HUES6 (cell line): ENCODE results near the gene SNAI3.

Experiments
- H3K27ac ChIP-seq: 2 replicates; pipeline ENCODE4 v1.7.0; 2013; ENCODE audit warnings: low read depth, mild to moderate bottlenecking, low read length, inconsistent platforms
- H3K27me3 ChIP-seq: 2 replicates; pipeline ENCODE4 v1.6.1; 2013; ENCODE audit warnings: low read length; ENCODE audit not compliant: control insufficient read depth, insufficient read depth
- H3K36me3 ChIP-seq: 2 replicates; pipeline ENCODE4 v1.6.1; 2013; ENCODE audit warnings: low read length; ENCODE audit not compliant: control insufficient read depth, insufficient read depth
- H3K4me1 ChIP-seq: 2 replicates; pipeline ENCODE4 v1.6.1; 2013; ENCODE audit warnings: low read length; ENCODE audit not compliant: control insufficient read depth, insufficient read depth
- H3K4me3 ChIP-seq: 2 replicates; pipeline ENCODE4 v1.5.1; 2013; ENCODE audit warnings: low read depth, low read length
- H3K9ac ChIP-seq: one replicate; pipeline ENCODE4 v1.6.1; 2013; ENCODE audit warnings: mild to moderate bottlenecking, low read length
- H3K9me3 ChIP-seq: 2 replicates; pipeline ENCODE4 v1.6.1; 2013; ENCODE audit warnings: low read depth, low read length; ENCODE audit not compliant: control insufficient read depth, insufficient read depth

Gene SNAI3

DNA sequence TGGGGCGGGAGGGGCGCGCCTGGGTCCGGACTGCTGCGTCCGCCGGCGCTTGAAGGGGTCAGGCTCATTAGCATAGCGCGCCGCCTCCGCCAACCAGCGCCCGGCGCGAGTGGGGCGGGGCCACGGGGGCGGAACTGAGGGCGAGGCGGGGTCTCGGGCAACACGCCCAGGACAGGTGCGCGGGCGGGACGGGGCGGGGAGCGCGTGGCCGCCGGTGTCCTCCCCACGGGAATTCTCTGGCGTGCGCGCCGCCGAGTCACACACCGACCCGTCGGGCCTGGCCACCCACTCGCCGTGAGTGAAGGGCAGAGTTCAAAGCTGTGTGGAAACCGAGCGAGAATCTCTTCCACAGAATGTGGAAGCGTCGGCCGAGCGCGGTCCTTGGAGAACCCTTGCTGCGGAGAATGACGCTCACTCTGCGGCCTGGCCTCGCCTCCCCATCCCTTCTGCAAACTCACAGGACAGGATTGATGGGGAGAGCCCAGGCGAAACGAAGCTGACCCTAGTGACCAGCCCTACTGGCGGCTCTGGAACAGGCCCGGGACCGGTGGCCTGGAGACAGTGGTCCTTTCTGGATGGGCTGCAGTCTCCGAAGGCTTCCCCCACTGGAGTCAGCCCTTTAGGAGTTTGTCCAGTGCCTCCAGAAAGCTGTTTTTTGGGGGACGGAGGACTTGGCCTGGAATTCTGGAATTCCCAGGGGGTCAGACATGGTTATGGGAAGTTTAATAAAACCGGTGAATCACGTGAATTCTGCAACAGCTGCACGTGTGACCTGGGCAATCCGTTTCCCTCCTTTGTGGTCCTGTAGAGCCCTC lies at the start of gene SNAI3:
Gene SNAI3 (minus strand): TSS at position 69 of the 815 bp plus-strand sequence. CDS start 101 bp downstream, outside the sequence.
- Histone ChIP-seq H3K9ac (peak within 1 kb of the TSS; percentile 25), H3K36me3 (no peaks in the 10 kb centered on the region), H3K27me3 (peaks cover 69% of the 10 kb centered on the region), H3K4me3 (peak within 1 kb of the TSS; percentile 59), H3K27ac (no peak within 1 kb of the TSS), H3K4me1 (peaks cover 19% of the 10 kb centered on the region), H3K9me3 (no peaks in the 10 kb centered on the region)

DNA sequence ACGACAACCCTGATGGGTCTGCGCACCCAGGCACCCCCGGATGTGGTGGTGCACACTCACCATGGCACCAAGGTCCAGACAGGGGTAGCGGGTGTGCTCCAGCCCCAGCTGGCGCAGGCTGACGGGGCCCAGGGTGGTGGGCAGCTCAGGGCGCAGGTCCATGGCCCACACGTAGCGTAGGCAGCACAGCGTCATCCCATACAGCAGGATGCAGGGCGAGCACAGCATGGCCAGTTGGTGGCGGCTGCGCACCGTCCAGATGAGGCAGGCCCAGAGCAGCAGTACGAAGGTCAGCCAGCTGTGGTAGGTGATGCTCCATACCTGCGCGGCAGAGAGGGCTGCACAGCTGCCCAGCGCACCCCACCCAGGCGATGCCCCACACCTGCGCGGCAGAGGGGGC lies 49.8 kb upstream of the SNAI3 start:
- Histone ChIP-seq H3K27ac (no peak overlapping the region), H3K9ac (no peak overlapping the region), H3K4me3 (no peak overlapping the region), H3K4me1 (peaks cover 5% of the 10 kb centered on the region; the same call in 1 of the 2 replicates), H3K27me3 (peaks cover 11% of the 10 kb centered on the region; the same call in 1 of the 2 replicates), H3K36me3 (peaks cover 13% of the 10 kb centered on the region; the same call in 1 of the 2 replicates), H3K9me3 (no peaks in the 10 kb centered on the region)

DNA sequence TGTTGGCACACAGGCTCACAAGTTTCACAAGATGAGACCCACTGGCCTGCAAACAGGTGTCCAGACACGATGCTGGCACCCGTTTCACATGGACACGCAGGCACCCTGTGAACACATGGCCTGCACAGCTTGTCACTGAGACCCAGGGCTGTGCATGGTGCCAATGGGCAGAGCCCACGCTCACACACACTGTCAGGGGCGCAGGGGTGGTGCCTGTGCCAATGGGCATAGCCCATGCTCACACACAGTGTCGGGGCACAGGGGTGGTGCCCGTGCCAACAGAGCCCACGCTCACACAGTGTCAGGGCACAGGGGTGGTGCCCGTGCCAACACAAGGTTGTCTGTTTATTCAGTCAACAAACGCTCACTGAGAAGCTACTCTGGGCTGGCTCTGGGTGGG lies 49.3 kb upstream of the SNAI3 start:
- H3K36me3 ChIP-seq: peaks cover 13% of the 10 kb centered on the region; the same call in 1 of the 2 replicates
- H3K4me3 ChIP-seq: no peak overlapping the region
- no peak overlapping the region for H3K27ac ChIP-seq
- peaks cover 11% of the 10 kb centered on the region; the same call in 1 of the 2 replicates for H3K27me3 ChIP-seq
- H3K4me1 ChIP-seq: peaks cover 5% of the 10 kb centered on the region; the same call in 1 of the 2 replicates
- H3K9ac ChIP-seq: no peak overlapping the region
- no peaks in the 10 kb centered on the region for H3K9me3 ChIP-seq

DNA sequence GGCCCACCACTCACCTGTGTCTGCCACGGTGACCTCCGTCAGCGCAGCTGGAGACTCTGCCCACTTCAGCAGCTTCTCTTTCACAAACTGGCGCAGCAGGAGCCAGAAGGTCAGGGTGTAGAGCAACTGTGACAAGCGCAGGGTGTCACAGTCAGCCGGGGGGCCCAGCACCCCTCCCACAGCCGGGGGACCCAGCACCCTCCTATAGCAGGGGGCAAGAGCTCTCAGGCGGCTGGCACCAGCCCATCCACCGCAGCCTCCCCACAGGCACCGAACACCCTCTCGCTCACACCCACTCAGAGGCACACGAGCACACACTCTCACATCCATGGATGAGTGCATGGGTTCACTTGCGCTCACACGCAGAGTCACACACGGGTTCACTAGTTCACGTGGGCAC lies 48.8 kb upstream of the SNAI3 start:
- no peak overlapping the region for H3K9ac ChIP-seq
- H3K36me3 ChIP-seq: peaks cover 10% of the 10 kb centered on the region; the same call in 1 of the 2 replicates
- peaks cover 5% of the 10 kb centered on the region; the same call in 1 of the 2 replicates for H3K4me1 ChIP-seq
- no peak overlapping the region for H3K4me3 ChIP-seq
- no peak overlapping the region for H3K27ac ChIP-seq
- H3K9me3 ChIP-seq: no peaks in the 10 kb centered on the region
- peaks cover 11% of the 10 kb centered on the region; the same call in 1 of the 2 replicates for H3K27me3 ChIP-seq

DNA sequence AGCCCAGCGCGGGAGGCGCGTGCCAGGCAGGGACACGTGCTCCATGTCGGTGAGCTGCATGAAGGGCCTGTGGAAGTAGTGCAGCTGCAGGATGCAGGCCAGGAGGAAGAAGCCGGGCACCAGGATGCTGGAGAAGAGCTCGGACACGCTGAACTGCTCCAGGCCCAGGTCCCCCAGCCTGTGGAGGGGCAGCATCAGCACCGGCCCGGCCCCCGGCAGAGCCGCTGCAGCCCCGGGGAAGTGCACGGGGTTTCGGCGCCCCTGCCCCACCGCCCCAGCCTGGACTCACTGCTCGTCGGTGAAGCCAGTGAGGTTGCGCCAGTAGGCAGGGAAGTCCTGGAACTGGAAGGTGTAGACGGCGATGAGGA lies 48.0 kb upstream of the SNAI3 start:
- Histone ChIP-seq H3K4me3 (no peak overlapping the region), H3K9ac (no peak overlapping the region), H3K9me3 (no peaks in the 10 kb centered on the region), H3K4me1 (peaks cover 5% of the 10 kb centered on the region; the same call in 1 of the 2 replicates), H3K36me3 (peaks cover 10% of the 10 kb centered on the region; the same call in 1 of the 2 replicates), H3K27ac (no peak overlapping the region), H3K27me3 (peaks cover 11% of the 10 kb centered on the region; the same call in 1 of the 2 replicates)

DNA sequence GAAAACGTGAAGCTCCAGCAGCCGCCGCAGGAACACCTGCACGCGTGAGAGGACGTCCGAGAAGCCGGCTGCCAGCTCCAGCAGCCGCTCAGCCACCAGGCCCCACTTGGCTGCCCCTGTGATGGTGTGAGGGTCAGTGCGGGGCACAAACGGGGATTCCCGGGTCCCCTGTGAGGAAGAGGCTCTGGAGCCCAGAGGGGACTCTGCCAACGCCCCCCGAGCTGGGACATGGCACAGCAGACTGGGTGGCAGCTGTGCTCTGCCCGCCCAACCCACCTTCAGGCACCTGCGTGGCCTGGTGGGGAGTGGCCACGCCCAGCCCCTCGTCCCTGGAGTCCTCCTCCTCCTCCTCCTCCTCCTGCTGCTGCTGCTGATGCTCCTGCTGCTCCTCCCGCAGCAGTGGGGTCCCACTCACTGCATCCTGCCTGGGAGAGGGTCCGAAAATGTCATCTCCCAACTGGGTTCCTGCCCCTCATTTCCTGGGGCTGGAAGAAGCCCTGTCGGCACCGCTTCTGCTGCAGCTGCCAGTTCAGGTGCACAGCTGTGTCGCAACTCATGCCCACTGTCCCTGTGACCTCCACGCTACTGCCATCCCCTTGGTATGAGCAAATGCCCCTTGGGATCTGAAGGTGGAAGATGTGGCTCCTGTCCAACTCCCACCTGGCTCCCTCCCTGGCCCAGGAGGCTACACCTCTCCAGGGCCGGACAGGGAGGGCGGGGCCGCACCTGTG lies 47.5 kb upstream of the SNAI3 start:
- peaks cover 5% of the 10 kb centered on the region; the same call in 1 of the 2 replicates for H3K4me1 ChIP-seq

DNA sequence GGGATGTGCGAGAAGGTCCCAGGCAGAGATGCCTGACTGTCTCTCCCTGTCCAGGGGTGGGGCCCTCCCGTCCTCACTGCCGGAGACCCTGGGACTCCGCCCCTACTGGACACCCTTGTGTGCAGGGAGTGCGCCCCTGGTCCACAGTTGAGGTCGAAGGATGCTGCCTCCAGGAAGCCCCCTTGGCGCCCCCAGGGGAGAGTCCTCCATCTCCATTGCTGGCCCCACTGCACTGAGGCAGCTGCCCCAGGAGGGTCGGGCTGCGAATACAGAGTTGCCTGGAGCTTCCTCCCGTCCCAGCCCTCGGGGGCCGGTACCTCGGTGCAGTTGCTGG lies 46.6 kb upstream of the SNAI3 start:
- H3K9ac ChIP-seq: no peak overlapping the region
- no peaks in the 10 kb centered on the region for H3K9me3 ChIP-seq
- peaks cover 5% of the 10 kb centered on the region; the same call in 1 of the 2 replicates for H3K27me3 ChIP-seq
- peaks cover 5% of the 10 kb centered on the region; the same call in 1 of the 2 replicates for H3K4me1 ChIP-seq
- H3K4me3 ChIP-seq: no peak overlapping the region
- no peak overlapping the region for H3K27ac ChIP-seq
- H3K36me3 ChIP-seq: peaks cover 10% of the 10 kb centered on the region; the same call in 1 of the 2 replicates

More for the DNA sequence above, 47.5 kb upstream of the SNAI3 start:
- H3K36me3 ChIP-seq: peaks cover 10% of the 10 kb centered on the region; the same call in 1 of the 2 replicates
- H3K4me3 ChIP-seq: no peak overlapping the region
- no peak overlapping the region for H3K9ac ChIP-seq
- H3K9me3 ChIP-seq: no peaks in the 10 kb centered on the region
- peaks cover 11% of the 10 kb centered on the region; the same call in 1 of the 2 replicates for H3K27me3 ChIP-seq
- H3K27ac ChIP-seq: no peak overlapping the region

DNA sequence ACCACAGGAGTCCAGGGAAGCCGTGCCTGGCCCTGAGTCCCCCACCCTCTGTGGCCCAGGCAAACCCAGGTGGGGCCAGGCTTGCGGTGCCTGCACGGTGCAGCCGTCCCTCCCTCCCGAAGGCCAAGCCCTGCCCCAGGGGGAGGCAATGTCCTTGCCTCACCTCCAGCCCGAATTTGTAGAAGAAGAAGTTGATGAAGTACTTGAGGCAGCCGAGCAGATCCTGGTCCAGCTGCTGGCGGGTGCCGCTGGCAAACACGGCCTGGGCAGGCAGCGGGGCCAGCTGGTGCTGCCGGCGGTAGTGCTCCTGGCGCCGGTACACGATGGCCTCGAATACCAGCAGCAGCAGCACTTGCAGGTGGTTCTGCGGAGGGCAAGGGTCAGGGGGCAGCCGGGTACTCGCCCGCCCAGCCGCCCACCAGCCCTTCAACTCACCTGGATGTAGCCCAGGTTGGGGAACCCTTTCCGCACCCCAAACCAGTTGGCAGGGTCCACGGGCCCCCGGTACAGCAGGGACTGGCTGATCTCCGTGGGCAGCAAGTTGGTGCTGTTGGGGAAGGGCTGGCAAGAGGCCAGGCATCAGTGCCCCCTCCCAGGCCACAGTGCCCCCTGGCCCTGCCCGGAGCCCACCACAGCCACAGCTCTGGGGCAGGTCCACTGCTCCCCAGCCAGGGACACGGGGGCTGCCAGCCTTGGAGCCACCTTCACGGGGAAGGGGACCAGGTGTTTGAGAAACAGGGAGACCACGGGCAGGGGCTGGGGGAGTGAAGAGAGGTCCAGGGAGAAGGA lies 46.1 kb upstream of the SNAI3 start:
- no peaks in the 10 kb centered on the region; the same call in 1 of the 2 replicates for H3K4me1 ChIP-seq
- H3K36me3 ChIP-seq: peaks cover 10% of the 10 kb centered on the region; the same call in 1 of the 2 replicates
- H3K27ac ChIP-seq: no peak overlapping the region
- H3K9me3 ChIP-seq: no peaks in the 10 kb centered on the region
- no peak overlapping the region for H3K9ac ChIP-seq
- no peaks in the 10 kb centered on the region for H3K27me3 ChIP-seq
- H3K4me3 ChIP-seq: no peak overlapping the region

DNA sequence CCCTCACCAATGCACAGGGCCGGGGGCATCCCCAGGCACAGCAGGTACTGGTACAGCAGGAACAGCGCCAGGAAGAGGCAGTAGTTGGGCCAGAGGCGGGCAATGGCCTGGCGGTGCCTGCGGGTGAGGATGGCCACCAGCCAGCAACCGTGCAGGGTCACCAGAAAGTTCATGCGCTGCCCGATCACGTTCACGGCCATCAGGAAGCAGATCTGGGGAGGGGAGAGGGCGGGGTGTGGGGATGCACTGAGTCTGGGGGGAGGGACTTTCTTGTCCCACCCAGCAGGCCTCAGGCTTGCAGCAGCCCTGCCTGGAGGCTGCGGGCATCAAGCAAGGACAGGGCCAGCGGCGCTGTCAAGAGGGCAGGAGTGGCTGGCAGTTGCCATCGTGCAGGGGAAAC lies 45.4 kb upstream of the SNAI3 start:
- Histone ChIP-seq H3K27ac (no peak overlapping the region), H3K4me1 (no peaks in the 10 kb centered on the region; the same call in 1 of the 2 replicates), H3K9me3 (no peaks in the 10 kb centered on the region), H3K27me3 (no peaks in the 10 kb centered on the region), H3K4me3 (no peak overlapping the region), H3K36me3 (peaks cover 10% of the 10 kb centered on the region; the same call in 1 of the 2 replicates), H3K9ac (no peak overlapping the region)
